Karpas-422 (cell line): ENCODE results near the gene PRKCZ. TPM values are rescaled to one million over a fixed set of nuclear protein-coding genes. Genes with fewer than 3 reads are reported as not detected.

Source experiments
- DNase-seq: peaks from one replicate; pipeline ENCODE4 v3.0.0-alpha.2; 2015
- H2AFZ ChIP-seq: fragments of 200-600 bp; sonication (generic); 2 replicates; pipeline ENCODE4 v1.6.1; 2014; ENCODE audit warnings: antibody characterized with exemption, low read length, mixed read lengths
- H3K27ac ChIP-seq: fragments of 200-600 bp; sonication (generic); 2 replicates; pipeline ENCODE4 v1.5.1; 2014; ENCODE audit warnings: mild to moderate bottlenecking, low read length, moderate library complexity
- H3K27me3 ChIP-seq: fragments of 200-600 bp; sonication (generic); 2 replicates; pipeline ENCODE4 v1.6.1; 2014; ENCODE audit warnings: low read length, mixed read lengths
- H3K36me3 ChIP-seq: fragments of 200-600 bp; sonication (generic); 2 replicates; pipeline ENCODE4 v1.6.1; 2014; ENCODE audit warnings: low read length, mixed read lengths; ENCODE audit not compliant: insufficient read depth
- H3K4me1 ChIP-seq: fragments of 200-600 bp; sonication (generic); 2 replicates; pipeline ENCODE4 v1.6.1; 2014; ENCODE audit warnings: mild to moderate bottlenecking, low read length, mixed read lengths
- H3K4me2 ChIP-seq: fragments of 200-600 bp; sonication (generic); 2 replicates; pipeline ENCODE4 v1.6.1; 2014; ENCODE audit warnings: low read length, low read depth, mild to moderate bottlenecking; ENCODE audit not compliant: poor library complexity, severe bottlenecking
- H3K4me3 ChIP-seq: fragments of 200-600 bp; sonication (generic); 2 replicates; pipeline ENCODE4 v1.5.1; 2014; ENCODE audit warnings: mild to moderate bottlenecking, antibody characterized with exemption, low read length, mixed read lengths
- H3K79me2 ChIP-seq: fragments of 200-600 bp; sonication (generic); 2 replicates; pipeline ENCODE4 v1.6.1; 2014; ENCODE audit warnings: mild to moderate bottlenecking, low read length, mixed read lengths
- H3K9ac ChIP-seq: fragments of 200-600 bp; sonication (generic); 2 replicates; pipeline ENCODE4 v1.6.0; 2014; ENCODE audit warnings: low read length
- H3K9me2 ChIP-seq: fragments of 200-600 bp; sonication (generic), shearing (Covaris generic); replicated peaks from 2 replicates; pipeline ENCODE4 v1.6.0; 2014; ENCODE audit warnings: mild to moderate bottlenecking, low read length, moderate library complexity; ENCODE audit not compliant: insufficient read depth
- H3K9me3 ChIP-seq: fragments of 300-700, 200-600 bp; sonication (generic); 2 replicates; pipeline ENCODE4 v1.6.1; 2014; ENCODE audit warnings: low read length, mixed read lengths
- H4K20me1 ChIP-seq: fragments of 200-600 bp; sonication (generic); 2 replicates; pipeline ENCODE4 v1.6.1; 2014; ENCODE audit warnings: mild to moderate bottlenecking, antibody characterized with exemption, low read length, low read depth; ENCODE audit not compliant: insufficient read depth
- total RNA-seq: library from RNA; depleted of rRNA; stranded (reverse); fragments of >200 nt; shearing (Covaris generic); gene quantifications from 2 replicates; pipeline ENCODE4 v1.2.3, GENCODE V29; 2014; ENCODE audit warnings: low replicate concordance

Gene PRKCZ
- total RNA-seq, 1 experiment from 2014 or later = not detected

- H3K4me2 ChIP-seq = no peak overlapping the region
- no peaks in the 10 kb centered on the region for H4K20me1 ChIP-seq
- no peaks in the 10 kb centered on the region for H3K9me2 ChIP-seq
- no peak overlapping the region for H3K27ac ChIP-seq
- H3K4me1 ChIP-seq = no peaks in the 10 kb centered on the region
- DNase-seq = no peak
- H3K9me3 ChIP-seq = no peaks in the 10 kb centered on the region
- H3K9ac ChIP-seq = no peak overlapping the region
- no peak overlapping the region for H3K4me3 ChIP-seq
- no peaks in the 10 kb centered on the region for H3K79me2 ChIP-seq
- H3K27me3 ChIP-seq = no peaks in the 10 kb centered on the region
- H3K36me3 ChIP-seq = no peaks in the 10 kb centered on the region
- no peak overlapping the region for H2AFZ ChIP-seq
Observed at GRCh38 chr1:2079396-2080085, 29.3 kb downstream of the PRKCZ start.

GRCh38 chr1:2080140-2080539, 29.9 kb downstream of the PRKCZ start:
- Histone ChIP-seq H3K27me3 (no peaks in the 10 kb centered on the region), H3K79me2 (no peaks in the 10 kb centered on the region), H3K9ac (no peak overlapping the region), H3K4me2 (no peak overlapping the region), H3K27ac (no peak overlapping the region), H3K36me3 (no peaks in the 10 kb centered on the region), H2AFZ (no peak overlapping the region), H3K4me1 (no peaks in the 10 kb centered on the region), H3K9me2 (no peaks in the 10 kb centered on the region), H3K9me3 (no peaks in the 10 kb centered on the region), H3K4me3 (no peak overlapping the region), H4K20me1 (no peaks in the 10 kb centered on the region)
- DNase-seq = no peak

GRCh38 chr1:2080884-2081283, 30.7 kb downstream of the PRKCZ start:
- no peaks in the 10 kb centered on the region for H3K4me1 ChIP-seq
- H3K27ac ChIP-seq = no peak overlapping the region
- H3K9me2 ChIP-seq = no peaks in the 10 kb centered on the region
- H4K20me1 ChIP-seq = no peaks in the 10 kb centered on the region
- no peak overlapping the region for H2AFZ ChIP-seq
- H3K4me2 ChIP-seq = no peak overlapping the region
- H3K27me3 ChIP-seq = no peaks in the 10 kb centered on the region
- H3K79me2 ChIP-seq = no peaks in the 10 kb centered on the region
- no peak for DNase-seq
- H3K9me3 ChIP-seq = no peaks in the 10 kb centered on the region
- no peak overlapping the region for H3K4me3 ChIP-seq
- no peaks in the 10 kb centered on the region for H3K36me3 ChIP-seq
- H3K9ac ChIP-seq = no peak overlapping the region

GRCh38 chr1:2081326-2081885, 31.2 kb downstream of the PRKCZ start:
- H3K4me2 ChIP-seq = no peak overlapping the region
- no peak overlapping the region for H3K4me3 ChIP-seq
- H2AFZ ChIP-seq = no peak overlapping the region
- no peaks in the 10 kb centered on the region for H3K36me3 ChIP-seq
- H3K9me3 ChIP-seq = no peaks in the 10 kb centered on the region
- H3K79me2 ChIP-seq = no peaks in the 10 kb centered on the region
- H3K27ac ChIP-seq = no peak overlapping the region
- no peak overlapping the region for H3K9ac ChIP-seq
- no peaks in the 10 kb centered on the region for H3K9me2 ChIP-seq
- no peak for DNase-seq
- no peaks in the 10 kb centered on the region for H3K4me1 ChIP-seq
- no peaks in the 10 kb centered on the region for H4K20me1 ChIP-seq
- no peaks in the 10 kb centered on the region for H3K27me3 ChIP-seq

- Histone ChIP-seq H3K9me2 (no peaks in the 10 kb centered on the region), H3K79me2 (no peaks in the 10 kb centered on the region), H3K4me2 (no peak overlapping the region), H3K9me3 (no peaks in the 10 kb centered on the region), H2AFZ (no peak overlapping the region), H3K36me3 (no peaks in the 10 kb centered on the region), H3K27me3 (no peaks in the 10 kb centered on the region), H3K27ac (no peak overlapping the region), H4K20me1 (no peaks in the 10 kb centered on the region), H3K4me1 (no peaks in the 10 kb centered on the region), H3K9ac (no peak overlapping the region), H3K4me3 (no peak overlapping the region)
- no peak for DNase-seq
Observed at GRCh38 chr1:2082064-2082463, 31.9 kb downstream of the PRKCZ start.

- no peaks in the 10 kb centered on the region for H3K79me2 ChIP-seq
- H2AFZ ChIP-seq = no peak overlapping the region
- no peak overlapping the region for H3K9ac ChIP-seq
- H3K9me2 ChIP-seq = no peaks in the 10 kb centered on the region
- no peaks in the 10 kb centered on the region for H3K27me3 ChIP-seq
- DNase-seq = no peak
- no peak overlapping the region for H3K4me3 ChIP-seq
- H3K27ac ChIP-seq = no peak overlapping the region
- H3K36me3 ChIP-seq = no peaks in the 10 kb centered on the region
- H4K20me1 ChIP-seq = no peaks in the 10 kb centered on the region
- no peak overlapping the region for H3K4me2 ChIP-seq
- H3K4me1 ChIP-seq = no peaks in the 10 kb centered on the region
- no peaks in the 10 kb centered on the region for H3K9me3 ChIP-seq
Observed at GRCh38 chr1:2083666-2084065, 33.5 kb downstream of the PRKCZ start.

- H3K4me2 ChIP-seq = no peak overlapping the region
- H3K4me3 ChIP-seq = no peak overlapping the region
- H3K9me3 ChIP-seq = no peaks in the 10 kb centered on the region
- H3K9ac ChIP-seq = no peak overlapping the region
- no peak overlapping the region for H2AFZ ChIP-seq
- H4K20me1 ChIP-seq = no peaks in the 10 kb centered on the region
- no peaks in the 10 kb centered on the region for H3K36me3 ChIP-seq
- H3K4me1 ChIP-seq = no peaks in the 10 kb centered on the region
- no peaks in the 10 kb centered on the region for H3K79me2 ChIP-seq
- H3K9me2 ChIP-seq = no peaks in the 10 kb centered on the region
- no peaks in the 10 kb centered on the region for H3K27me3 ChIP-seq
- no peak for DNase-seq
- no peak overlapping the region for H3K27ac ChIP-seq
Observed at GRCh38 chr1:2084306-2084705, 34.1 kb downstream of the PRKCZ start.

GRCh38 chr1:2085080-2085479, 34.9 kb downstream of the PRKCZ start:
- no peaks in the 10 kb centered on the region for H3K9me3 ChIP-seq
- H3K4me3 ChIP-seq = no peak overlapping the region
- no peak overlapping the region for H3K9ac ChIP-seq
- no peaks in the 10 kb centered on the region for H3K9me2 ChIP-seq
- H2AFZ ChIP-seq = no peak overlapping the region
- no peak overlapping the region for H3K27ac ChIP-seq
- no peak for DNase-seq
- no peaks in the 10 kb centered on the region for H4K20me1 ChIP-seq
- H3K79me2 ChIP-seq = no peaks in the 10 kb centered on the region
- H3K36me3 ChIP-seq = no peaks in the 10 kb centered on the region
- H3K4me2 ChIP-seq = no peak overlapping the region
- no peaks in the 10 kb centered on the region for H3K4me1 ChIP-seq
- H3K27me3 ChIP-seq = no peaks in the 10 kb centered on the region
